Measurements from ENCODE around the gene TREH.
"Not testable (repeated sequence)": the region's sequence is repeated elsewhere in the genome, so short reads cannot be mapped to it uniquely, and the experiment has no call there.

The TREH gene

GRCh38 chr11:118628031-118628430 lies 51.4 kb downstream of the TREH start:
- DNase-seq = no peak

DNA sequence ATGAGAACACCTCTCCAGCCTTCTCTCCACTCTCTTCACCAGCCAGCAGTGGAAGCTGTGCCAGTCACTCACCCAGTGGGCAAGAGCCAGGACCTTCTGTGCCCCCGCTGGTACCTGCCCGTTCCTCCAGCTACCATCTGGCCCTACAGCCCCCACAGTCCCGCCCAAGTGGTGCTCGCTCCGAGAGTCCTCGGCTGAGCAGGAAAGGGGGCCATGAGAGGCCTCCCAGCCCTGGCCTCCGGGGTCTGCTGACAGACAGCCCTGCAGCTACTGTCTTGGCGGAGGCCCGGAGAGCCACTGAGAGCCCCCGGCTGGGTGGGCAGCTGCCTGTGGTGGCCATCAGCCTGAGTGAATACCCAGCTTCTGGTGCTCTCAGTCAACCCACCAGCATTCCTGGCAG lies 51.9 kb downstream of the TREH start:
- no peak for DNase-seq

DNA sequence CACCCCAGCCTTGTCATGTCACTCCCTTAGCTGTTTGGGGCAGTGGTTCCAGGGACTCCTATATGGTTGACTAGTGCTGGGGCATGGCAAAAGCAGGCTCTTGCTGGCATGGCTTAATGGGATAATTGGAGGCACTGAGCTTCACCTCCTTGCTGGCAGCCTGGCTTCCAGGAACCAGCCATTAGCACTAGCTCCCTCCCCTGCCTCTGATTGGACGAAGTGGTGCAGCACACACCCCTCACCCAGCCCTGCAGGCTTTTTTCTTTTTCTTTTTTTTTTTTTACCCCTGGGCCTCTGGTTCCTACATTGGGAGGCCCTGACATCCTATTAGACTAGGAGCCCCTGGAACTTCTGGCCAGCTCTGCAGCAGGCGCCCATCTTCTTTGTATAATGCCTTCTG lies 53.5 kb downstream of the TREH start:
- no peak for DNase-seq

DNA sequence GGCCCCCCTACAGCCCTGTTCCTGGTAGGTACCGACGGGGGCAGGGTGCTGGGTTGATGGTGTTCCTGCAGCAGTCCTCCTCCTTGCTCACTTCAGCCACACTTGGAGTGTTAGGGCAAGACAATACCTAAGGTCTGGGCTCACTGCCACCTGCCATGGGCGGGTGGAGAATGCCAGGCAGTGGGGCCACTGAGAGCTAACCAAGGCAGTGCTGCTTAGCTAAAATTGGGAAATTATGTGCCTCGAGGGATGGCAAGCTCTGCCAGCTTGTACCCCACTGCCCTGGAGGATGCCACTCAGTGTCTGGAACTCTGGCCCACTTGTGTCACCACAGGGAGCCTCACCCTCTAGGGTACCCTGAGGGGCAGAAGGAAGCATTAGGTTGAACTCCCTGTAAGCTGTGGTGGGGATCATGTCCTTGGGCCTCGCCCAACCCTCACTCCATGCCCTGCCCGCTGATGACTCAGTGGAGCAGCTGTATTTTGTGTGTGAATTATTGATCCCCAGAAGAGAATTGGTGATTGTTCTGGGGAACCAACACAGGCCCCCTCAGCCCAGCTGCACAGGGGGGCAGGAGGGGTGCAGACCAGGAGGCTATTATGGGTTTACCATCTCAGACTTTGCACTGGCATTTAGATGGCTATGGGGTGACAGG lies 54.3 kb downstream of the TREH start:
- no peak for DNase-seq

- no peak for DNase-seq
Observed at GRCh38 chr11:118623269-118623655, 56.2 kb downstream of the TREH start.

DNA sequence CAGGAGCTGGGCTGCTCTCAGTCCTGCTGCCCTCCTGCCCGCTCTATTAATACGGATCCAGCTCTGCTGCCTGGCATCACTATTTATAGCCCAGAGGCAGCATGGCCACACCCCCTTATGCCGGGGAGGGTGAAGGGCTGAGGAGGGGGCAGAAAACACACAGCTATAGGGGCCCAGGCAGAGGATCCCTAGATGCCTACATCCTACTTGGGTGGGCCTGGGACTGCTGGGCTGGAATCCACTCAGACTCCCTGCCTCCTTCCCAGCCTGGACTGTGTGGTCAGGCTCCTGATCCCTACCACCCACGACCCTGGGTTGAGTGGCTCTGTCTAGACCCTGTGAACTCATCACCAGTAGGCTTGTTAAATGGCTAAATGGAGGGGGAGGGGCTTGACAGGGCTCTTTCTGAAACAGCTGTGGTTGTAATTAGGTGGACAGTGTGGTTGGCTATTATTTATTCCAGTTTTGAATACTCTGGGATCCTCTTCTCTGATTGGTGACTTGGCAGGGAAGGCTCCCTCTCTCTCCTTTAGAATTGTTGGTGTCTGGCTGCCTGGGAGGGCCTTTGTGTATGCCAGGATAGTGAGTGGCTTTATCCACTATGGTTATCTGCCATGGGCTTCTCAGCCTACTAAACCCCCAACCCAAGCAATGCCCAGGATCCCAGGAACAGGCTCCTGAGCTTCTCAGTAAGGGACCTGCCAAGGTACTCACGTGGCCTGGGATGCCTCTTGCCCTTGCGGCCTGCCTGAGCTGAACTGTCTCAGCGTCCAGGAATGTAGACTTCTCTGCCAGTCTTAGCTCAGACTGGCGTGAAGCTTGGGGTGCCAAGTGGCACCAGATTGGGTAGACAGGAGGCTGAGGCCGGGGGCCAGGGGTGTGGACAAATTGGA lies 56.8 kb downstream of the TREH start:
- peak; percentile 46 for DNase-seq

GRCh38 chr11:118621784-118622375 lies 57.6 kb downstream of the TREH start:
- DNase-seq = no peak

GRCh38 chr11:118621071-118621783 lies 58.2 kb downstream of the TREH start:
- peak; percentile 51 for DNase-seq

GRCh38 chr11:118620529-118621070 lies 58.9 kb downstream of the TREH start:
- DNase-seq = no peak

DNA sequence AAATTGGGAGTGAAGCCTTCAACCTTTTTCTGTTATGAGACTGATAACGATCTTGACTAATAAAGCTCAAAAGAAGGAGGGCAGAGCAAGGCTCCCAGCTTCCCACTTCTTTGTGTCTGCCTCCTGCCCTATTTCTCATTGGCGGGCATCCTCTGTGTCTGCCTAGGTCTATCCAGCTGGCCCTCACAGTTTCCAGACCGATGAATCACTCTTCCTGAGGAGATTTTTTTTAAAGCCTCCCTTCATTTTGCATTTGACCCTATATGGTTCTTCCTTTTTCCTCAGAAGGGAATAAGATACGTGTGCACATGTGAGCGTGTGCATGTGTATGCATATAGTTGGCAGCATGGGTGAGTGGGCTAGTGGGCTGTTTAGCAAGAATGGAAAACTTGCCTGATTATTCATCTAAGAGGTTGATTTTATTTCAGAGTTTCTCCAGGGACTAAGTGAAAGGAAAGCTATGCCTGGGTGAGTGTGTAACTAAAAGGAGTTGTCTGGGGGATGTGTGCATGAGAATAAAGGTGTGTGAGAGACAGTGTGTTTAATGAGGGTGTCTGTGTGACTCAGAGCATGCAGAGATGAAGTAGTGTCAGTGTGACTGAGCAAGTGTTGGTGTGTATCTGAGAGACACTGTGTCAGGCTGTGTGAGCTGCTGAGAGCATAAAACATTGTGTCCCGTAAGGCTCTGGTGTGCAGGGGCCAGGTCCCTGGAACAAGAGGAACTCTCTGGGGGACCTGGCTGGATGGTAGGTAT lies 59.8 kb downstream of the TREH start:
- DNase-seq = peak; percentile 92

DNA sequence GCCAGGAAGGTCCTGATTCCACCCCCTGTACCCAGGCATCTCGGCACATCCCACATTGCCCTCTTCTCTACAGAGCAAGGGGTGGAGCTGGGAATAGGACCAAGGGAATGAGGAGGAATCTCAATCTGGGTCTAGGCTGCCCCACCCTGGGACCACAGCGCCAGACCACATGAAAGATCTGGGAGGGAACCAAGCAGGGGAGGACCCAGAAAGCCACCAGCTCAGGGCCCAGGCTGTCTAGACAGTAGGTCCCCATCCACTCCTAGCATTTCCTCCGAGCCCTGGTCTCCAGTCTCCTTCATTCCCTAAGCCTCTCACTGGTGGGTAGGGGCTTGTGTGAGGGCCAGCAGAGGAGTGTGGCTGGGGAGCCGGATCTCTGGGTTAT lies 60.5 kb downstream of the TREH start:
- DNase-seq = peak; percentile 44

DNA sequence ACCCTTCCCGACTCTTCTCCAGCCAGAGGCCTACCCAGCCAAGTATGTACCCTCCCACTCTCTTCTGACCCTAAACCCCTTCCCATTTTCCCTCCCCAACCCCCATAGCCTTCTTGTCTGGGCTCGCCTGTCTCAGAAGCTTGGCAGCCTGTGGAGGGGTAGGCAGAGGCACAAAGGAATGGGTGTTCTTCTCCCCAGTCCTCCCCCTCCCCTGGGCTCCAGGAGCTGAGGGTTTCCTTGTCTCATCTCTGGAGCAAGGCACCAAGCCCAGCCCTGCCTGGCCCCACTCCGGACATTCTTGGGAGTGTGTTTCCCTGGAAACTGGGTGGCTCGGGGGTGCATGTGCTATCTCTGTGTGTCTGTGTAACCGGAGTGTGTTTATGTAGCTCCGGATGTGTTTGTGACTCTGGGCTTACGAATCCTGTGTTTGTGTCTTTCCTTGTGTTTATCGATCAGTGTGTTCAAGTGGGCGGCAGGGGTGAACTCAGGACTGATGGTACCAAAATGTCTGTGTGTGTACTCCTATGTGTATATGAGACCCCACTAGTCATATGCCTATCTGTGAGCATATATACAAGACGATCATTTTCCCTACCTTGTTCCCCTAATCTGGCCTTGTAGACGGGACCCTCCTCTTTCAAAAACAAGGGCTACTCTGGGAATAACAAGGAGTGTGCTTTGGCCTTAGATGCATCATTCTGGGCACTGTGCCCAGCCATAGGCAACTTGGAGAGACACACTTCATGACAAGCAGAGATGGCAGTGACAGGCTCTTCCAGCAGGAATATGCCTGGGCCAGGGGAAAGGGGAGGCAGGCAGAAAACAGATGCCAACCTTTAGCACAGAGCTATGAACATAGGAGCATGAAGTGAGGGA lies 61.1 kb downstream of the TREH start:
- peak; percentile 55 for DNase-seq

DNA sequence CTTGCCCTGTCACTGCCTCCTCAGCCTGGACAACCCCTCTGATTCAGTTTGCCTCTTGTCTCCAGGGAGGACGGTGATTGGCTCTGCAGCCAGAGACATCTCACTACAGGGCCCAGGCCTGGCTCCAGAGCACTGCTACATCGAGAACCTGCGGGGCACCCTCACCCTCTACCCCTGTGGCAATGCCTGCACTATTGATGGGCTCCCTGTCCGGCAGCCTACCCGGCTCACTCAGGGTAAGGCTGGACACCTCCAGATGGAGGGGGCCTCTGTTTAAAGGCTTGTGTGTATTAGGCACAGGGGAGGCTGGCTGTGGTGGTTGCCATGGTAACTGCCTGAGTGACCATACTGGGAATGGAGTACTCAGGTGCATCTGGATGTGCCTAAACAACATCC lies 63.5 kb downstream of the TREH start:
- no peak for DNase-seq

GRCh38 chr11:118615282-118615975 lies 64.0 kb downstream of the TREH start:
- no peak for DNase-seq

GRCh38 chr11:118614511-118614910 lies 64.9 kb downstream of the TREH start:
- no peak for DNase-seq

DNA sequence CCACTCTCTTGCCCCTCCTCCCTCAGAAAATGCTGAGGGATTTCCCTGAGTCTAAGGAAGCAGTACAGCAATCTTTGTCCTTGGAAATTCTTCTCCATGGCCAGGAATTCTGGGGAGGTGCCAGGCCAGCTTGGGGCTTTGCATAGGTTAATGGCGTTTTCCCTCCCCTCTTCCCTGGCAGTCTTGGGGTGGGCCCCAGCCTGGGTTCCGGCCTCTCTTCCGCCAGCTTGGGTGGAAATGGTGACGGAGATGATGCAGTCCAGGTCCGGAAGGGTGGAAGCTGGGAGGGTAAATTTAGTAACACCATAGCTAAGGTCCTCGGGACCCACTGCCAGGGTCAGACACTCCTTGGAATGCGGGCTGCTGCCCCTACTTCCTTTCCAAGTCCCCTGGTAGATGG lies 67.1 kb downstream of the TREH start:
- DNase-seq = no peak

- not testable (repeated sequence) for DNase-seq
Observed at GRCh38 chr11:118611433-118611795, 68.0 kb downstream of the TREH start.

DNA sequence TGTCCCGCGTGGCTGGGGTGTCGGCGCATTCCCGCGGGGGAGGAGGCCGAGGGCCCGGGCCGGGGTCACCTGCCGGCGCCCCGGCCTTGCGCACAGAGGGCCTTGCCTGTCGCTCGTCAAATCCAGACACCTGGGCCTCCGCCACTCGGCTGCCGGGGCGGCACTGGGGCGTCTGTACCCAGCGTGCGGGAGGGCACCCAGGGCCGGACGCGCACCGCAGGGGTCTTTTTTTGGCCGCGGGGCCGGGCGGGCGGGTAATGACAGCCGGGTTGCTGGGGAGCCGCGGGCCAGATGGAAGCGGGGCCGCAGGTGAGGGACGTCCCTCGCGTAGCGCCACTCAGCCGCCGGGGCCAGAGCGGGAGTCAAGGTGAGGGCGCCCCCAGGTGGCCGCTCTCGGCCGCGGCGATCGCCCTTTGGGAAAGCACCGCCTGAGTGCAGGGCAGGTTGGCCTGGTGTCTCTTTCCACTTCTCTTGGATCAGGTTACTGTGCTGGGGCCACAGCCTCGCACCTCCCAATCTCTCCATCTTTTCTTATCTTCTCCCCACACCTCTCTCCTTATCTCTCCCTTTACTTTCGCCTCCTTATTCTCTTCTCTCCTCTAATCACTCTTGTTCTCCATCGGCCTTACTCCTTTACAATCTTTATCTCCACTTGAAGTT lies 68.5 kb downstream of the TREH start:
- DNase-seq = peak; percentile 32

DNA sequence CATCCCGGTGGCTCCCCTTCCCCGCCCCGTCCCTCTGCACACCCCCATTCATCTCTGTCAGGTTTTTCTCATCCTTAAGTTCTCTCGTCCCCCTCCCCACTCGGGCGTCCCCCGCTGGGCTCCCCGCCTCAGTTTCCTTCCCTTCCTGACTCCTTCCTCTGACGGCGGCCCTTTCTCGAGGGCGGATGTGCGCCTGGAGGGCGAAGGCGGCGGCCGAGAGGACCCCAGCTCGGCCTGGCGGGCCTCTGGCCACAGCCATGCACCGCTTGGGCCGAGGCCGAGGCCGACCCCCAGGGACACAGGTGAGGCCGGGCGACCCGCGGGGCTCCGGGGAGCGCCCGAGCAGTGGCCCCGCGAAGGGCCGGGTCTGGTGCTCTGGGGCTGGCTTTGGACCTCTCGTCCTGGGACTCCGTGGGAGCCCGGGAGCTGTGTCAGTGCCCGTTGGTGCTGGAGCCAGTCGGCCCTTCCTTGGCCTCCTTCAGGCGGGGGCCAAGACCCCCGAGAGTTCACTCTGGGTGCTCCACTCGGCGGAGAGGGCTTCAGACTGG lies 69.2 kb downstream of the TREH start:
- no peak for DNase-seq

All from amniotic stem cell (primary cell).